ENCODE results near the gene FAM89A. TPM values are rescaled to one million over a fixed set of nuclear protein-coding genes. Genes with fewer than 3 reads are reported as not detected.

The FAM89A gene
- total and polyA plus RNA-seq, 9 of the 15 experiments (the other 6 are each of a cell fraction or from before 2014, with no cell fraction given) = 8.7 to 66.2 (median 43.3) TPM

DNA sequence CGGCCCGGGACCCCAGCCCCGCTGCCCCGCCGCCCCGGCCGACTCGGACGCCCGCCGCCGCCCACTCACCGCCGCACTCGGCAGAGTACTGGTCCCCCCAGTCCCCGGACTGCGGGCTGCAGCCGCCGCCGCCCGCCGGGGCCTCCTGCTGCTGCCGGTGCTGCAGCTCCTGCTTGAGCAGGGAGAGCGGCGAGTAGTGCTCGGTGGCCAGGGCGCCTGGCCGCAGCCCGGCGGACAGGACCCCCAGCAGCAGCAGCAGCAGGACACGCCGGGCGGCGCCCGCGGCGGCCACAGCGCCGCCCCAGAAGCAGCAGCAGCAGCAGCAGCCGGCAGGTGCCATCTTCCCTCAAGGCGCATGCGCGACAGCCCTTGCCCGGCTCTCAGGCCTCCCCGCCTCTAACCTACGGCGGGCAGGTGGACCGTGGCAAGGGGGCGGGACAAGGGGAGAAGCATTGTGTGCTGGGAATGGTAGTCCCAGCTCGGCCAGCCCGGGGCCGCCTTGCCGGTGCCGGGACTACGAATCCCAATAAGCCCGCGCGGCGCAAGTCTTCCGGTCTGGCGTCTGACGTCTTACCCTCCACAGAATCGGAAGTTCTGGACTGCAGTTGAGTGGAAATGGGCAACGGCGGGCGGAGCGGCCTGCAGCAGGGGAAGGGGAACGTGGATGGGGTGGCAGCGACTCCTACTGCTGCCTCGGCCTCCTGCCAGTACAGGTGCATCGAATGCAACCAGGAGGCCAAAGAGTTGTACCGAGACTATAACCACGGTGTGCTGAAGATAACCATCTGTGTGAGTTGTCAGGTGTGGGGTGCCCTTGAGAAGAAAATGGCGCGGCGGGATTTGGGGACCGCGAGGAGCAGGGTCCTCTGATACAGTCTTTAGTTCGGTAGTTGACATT is 61.3 kb downstream of the FAM89A start, which contains the start of the genes ARV1 and TTC13 (continued):
- TF ChIP-seq, protein P1, sequence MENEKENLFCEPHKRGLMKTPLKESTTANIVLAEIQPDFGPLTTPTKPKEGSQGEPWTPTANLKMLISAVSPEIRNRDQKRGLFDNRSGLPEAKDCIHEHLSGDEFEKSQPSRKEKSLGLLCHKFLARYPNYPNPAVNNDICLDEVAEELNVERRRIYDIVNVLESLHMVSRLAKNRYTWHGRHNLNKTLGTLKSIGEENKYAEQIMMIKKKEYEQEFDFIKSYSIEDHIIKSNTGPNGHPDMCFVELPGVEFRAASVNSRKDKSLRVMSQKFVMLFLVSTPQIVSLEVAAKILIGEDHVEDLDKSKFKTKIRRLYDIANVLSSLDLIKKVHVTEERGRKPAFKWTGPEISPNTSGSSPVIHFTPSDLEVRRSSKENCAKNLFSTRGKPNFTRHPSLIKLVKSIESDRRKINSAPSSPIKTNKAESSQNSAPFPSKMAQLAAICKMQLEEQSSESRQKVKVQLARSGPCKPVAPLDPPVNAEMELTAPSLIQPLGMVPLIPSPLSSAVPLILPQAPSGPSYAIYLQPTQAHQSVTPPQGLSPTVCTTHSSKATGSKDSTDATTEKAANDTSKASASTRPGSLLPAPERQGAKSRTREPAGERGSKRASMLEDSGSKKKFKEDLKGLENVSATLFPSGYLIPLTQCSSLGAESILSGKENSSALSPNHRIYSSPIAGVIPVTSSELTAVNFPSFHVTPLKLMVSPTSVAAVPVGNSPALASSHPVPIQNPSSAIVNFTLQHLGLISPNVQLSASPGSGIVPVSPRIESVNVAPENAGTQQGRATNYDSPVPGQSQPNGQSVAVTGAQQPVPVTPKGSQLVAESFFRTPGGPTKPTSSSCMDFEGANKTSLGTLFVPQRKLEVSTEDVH (IDR thresholded peaks at IDR 0.05; ENCODE audit: low read depth, partially characterized antibody) = peak; percentile 89
- TF ChIP-seq MIER1 (IDR thresholded peaks at IDR 0.05; ENCODE audit: low read depth) (0 out of 2 replicates have a peak, but pooled peaks have one; percentile 25), TEAD2 (tag; IDR thresholded peaks at IDR 0.05) (no peak), ZNF24 (IDR thresholded peaks at IDR 0.05) (no peak), BRF1 (IDR thresholded peaks at IDR 0.05; ENCODE audit: borderline replicate concordance, extremely low read depth, insufficient read length) (no peak), TGIF2 (CRISPR knock-in tag; IDR thresholded peaks at IDR 0.05) (no peak; the same call in 1 of the 2 replicates), MYNN (IDR thresholded peaks at IDR 0.05) (peak; percentile 90), MYNN (CRISPR knock-in tag; IDR thresholded peaks at IDR 0.05) (no peak), POU5F1 (IDR thresholded peaks at IDR 0.05; ENCODE audit: borderline replicate concordance, low read depth, low read length, partially characterized antibody) (peak; percentile 23), ZNF239 (CRISPR knock-in tag; IDR thresholded peaks at IDR 0.05) (no peak), CBX1 (IDR thresholded peaks at IDR 0.05; ENCODE audit: low read depth) (peak; percentile 42; the same call in 1 of the 2 replicates), TRIM24 (IDR thresholded peaks at IDR 0.05) (0 out of 4 replicates have a peak, but pooled peaks of 1 of the 2 experiments have one; percentile 41), ZNF431 (CRISPR knock-in tag; IDR thresholded peaks at IDR 0.05) (0 out of 2 replicates have a peak, but pooled peaks have one; percentile 31), RUNX1 (IDR thresholded peaks at IDR 0.05; ENCODE audit: low read depth) (no peak), NR2F6 (CRISPR knock-in tag; IDR thresholded peaks at IDR 0.05) (no peak), SRSF1 (IDR thresholded peaks at IDR 0.05; ENCODE audit: low read depth, low read length) (no peak), CXXC5 (CRISPR knock-in tag; IDR thresholded peaks at IDR 0.05) (peak; percentile 94), RBM15 (IDR thresholded peaks at IDR 0.05; ENCODE audit: insufficient read depth, low read length) (no peak), CHD1 (IDR thresholded peaks at IDR 0.05; ENCODE audit: low read length) (no peak)
- TF ChIP-seq, protein P2, sequence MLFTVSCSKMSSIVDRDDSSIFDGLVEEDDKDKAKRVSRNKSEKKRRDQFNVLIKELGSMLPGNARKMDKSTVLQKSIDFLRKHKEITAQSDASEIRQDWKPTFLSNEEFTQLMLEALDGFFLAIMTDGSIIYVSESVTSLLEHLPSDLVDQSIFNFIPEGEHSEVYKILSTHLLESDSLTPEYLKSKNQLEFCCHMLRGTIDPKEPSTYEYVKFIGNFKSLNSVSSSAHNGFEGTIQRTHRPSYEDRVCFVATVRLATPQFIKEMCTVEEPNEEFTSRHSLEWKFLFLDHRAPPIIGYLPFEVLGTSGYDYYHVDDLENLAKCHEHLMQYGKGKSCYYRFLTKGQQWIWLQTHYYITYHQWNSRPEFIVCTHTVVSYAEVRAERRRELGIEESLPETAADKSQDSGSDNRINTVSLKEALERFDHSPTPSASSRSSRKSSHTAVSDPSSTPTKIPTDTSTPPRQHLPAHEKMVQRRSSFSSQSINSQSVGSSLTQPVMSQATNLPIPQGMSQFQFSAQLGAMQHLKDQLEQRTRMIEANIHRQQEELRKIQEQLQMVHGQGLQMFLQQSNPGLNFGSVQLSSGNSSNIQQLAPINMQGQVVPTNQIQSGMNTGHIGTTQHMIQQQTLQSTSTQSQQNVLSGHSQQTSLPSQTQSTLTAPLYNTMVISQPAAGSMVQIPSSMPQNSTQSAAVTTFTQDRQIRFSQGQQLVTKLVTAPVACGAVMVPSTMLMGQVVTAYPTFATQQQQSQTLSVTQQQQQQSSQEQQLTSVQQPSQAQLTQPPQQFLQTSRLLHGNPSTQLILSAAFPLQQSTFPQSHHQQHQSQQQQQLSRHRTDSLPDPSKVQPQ (CRISPR knock-in tag; IDR thresholded peaks at IDR 0.05; ENCODE audit: borderline replicate concordance) = no peak
- TF ChIP-seq, protein P3, sequence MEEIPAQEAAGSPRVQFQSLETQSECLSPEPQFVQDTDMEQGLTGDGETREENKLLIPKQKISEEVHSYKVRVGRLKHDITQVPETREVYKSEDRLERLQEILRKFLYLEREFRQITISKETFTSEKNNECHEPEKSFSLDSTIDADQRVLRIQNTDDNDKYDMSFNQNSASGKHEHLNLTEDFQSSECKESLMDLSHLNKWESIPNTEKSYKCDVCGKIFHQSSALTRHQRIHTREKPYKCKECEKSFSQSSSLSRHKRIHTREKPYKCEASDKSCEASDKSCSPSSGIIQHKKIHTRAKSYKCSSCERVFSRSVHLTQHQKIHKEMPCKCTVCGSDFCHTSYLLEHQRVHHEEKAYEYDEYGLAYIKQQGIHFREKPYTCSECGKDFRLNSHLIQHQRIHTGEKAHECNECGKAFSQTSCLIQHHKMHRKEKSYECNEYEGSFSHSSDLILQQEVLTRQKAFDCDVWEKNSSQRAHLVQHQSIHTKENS (CRISPR knock-in tag; IDR thresholded peaks at IDR 0.05) = no peak

Data from K562 (cell line).